Endothelial cell of umbilical vein (primary cell): Measurements from ENCODE around the gene HDAC3. TPM values are rescaled to one million over a fixed set of nuclear protein-coding genes. Genes with fewer than 3 reads are reported as not detected.

Experiments
- BruUV-seq: library from RNA; stranded (reverse); fragments of 400-500 nt; replicated peaks from 2 replicates; lab custom pipeline; 2021; lab: Mats Ljungman, UMichigan
- CTCF ChIA-PET: fragments of 300-600, 350-600 bp; sonication (Branson Sonifier 250); formaldehyde crosslinking; loops from one replicate; lab custom pipeline; 2021; ENCODE audit warnings: antibody characterized with exemption, inconsistent platforms; lab: Charles Lee
- POLR2A ChIA-PET: fragments of 300-600, 350-600 bp; sonication (Branson Sonifier 250); formaldehyde crosslinking; loops from one replicate; lab custom pipeline; 2021; ENCODE audit warnings: antibody characterized with exemption, inconsistent platforms; lab: Charles Lee
- DNase-seq: peaks from one replicate; pipeline ENCODE4 v3.0.0-alpha.2; 2011; ENCODE audit warnings: low read depth, low spot score
- FAIRE-seq: peaks from 2 replicates; lab custom pipeline; 2011; peaks lifted over from hg19 to GRCh38; lab: Jason Lieb, UNC
- H2AFZ ChIP-seq: 2 replicates; pipeline ENCODE4 v1.6.0; 2012; ENCODE audit warnings: low read depth, low read length, control low read depth, inconsistent platforms
- H3K27ac ChIP-seq: 2 replicates; pipeline ENCODE4 v1.5.1; 2011; ENCODE audit warnings: low read depth, mild to moderate bottlenecking, control low read depth, low read length, moderate library complexity; ENCODE audit not compliant: insufficient read depth
- H3K27me3 ChIP-seq, 2 experiments: 2 replicates each; pipeline versions ENCODE4 v1.6.0 to v1.6.1; 2011; ENCODE audit warnings: low read length in 2 of 2, mixed read lengths in 1 of 2; ENCODE audit not compliant: control insufficient read depth in 2 of 2, insufficient read depth in 2 of 2
- H3K36me3 ChIP-seq, 2 experiments: 2 replicates in 1 of 2; 3 replicates in 1 of 2; pipeline ENCODE4 v1.5.1; 2011; ENCODE audit warnings: low read length in 2 of 2, mild to moderate bottlenecking in 1 of 2, moderate library complexity in 1 of 2; ENCODE audit not compliant: control insufficient read depth in 2 of 2, insufficient read depth in 2 of 2; ENCODE audit errors: extremely low read depth in 1 of 2
- H3K4me1 ChIP-seq: 3 replicates; pipeline ENCODE4 v1.5.1; 2011; ENCODE audit warnings: mild to moderate bottlenecking, low read length; ENCODE audit not compliant: control insufficient read depth, insufficient read depth; ENCODE audit errors: extremely low read depth
- H3K4me2 ChIP-seq: 2 replicates; pipeline ENCODE4 v1.6.1; 2011; ENCODE audit warnings: low read length, control low read depth, mixed read lengths; ENCODE audit not compliant: insufficient read depth
- H3K4me3 ChIP-seq, 3 experiments: fragments of 200-600 bp in 1 of 3; sonication (generic), shearing (Covaris generic) in 1 of 3; replicated peaks in 1 of 3; 2 replicates each; pipeline ENCODE4 v1.5.1; 2011 to 2016; ENCODE audit warnings: control low read depth in 3 of 3, low read length in 3 of 3, mild to moderate bottlenecking in 2 of 3, inconsistent platforms in 1 of 3, low read depth in 1 of 3, moderate library complexity in 1 of 3; ENCODE audit not compliant: insufficient read depth in 1 of 3
- H3K79me2 ChIP-seq: 2 replicates; pipeline ENCODE4 v1.6.0; 2012; ENCODE audit warnings: low read length, inconsistent platforms; ENCODE audit not compliant: control insufficient read depth, insufficient read depth
- H3K9ac ChIP-seq: replicated peaks from 2 replicates; pipeline ENCODE3; 2011; ENCODE audit warnings: low read length, control low read depth; ENCODE audit not compliant: insufficient read depth; ENCODE audit errors: extremely low read depth
- H3K9me1 ChIP-seq: replicated peaks from 3 replicates; pipeline ENCODE4 v1.6.0; 2011; ENCODE audit warnings: mild to moderate bottlenecking, low read length; ENCODE audit not compliant: control insufficient read depth, insufficient read depth; ENCODE audit errors: extremely low read depth
- H3K9me3 ChIP-seq: replicated peaks from 2 replicates; pipeline ENCODE4 v1.5.1; 2012; ENCODE audit warnings: low read length, inconsistent platforms; ENCODE audit not compliant: control insufficient read depth, insufficient read depth
- H4K20me1 ChIP-seq: replicated peaks from 2 replicates; pipeline ENCODE3; 2011; ENCODE audit warnings: mild to moderate bottlenecking, low read length; ENCODE audit not compliant: control insufficient read depth, insufficient read depth; ENCODE audit errors: extremely low read depth
- CTCF ChIP-seq, 2 donors: IDR thresholded peaks; 1 replicate in 1 of 2; 2 replicates in 1 of 2; pipeline ENCODE4 v1.5.1; 2011; ENCODE audit warnings: low read length in 2 of 2, mild to moderate bottlenecking in 2 of 2, moderate library complexity in 2 of 2, control low read depth in 1 of 2, inconsistent platforms in 1 of 2, low read depth in 1 of 2; ENCODE audit not compliant: insufficient read depth in 1 of 2; ENCODE audit errors: extremely low read depth in 1 of 2
- EZH2 ChIP-seq: IDR thresholded peaks from 2 replicates; pipeline ENCODE4 v1.6.1; 2012; ENCODE audit warnings: borderline replicate concordance, low read depth, mild to moderate bottlenecking, moderate library complexity, low read length, inconsistent platforms; ENCODE audit not compliant: severe bottlenecking
- FOS ChIP-seq: IDR thresholded peaks from 2 replicates; pipeline ENCODE4 v1.6.1; 2011; ENCODE audit warnings: mild to moderate bottlenecking, low read length, moderate library complexity, borderline replicate concordance; ENCODE audit not compliant: insufficient read depth
- GATA2 ChIP-seq: IDR thresholded peaks from 2 replicates; pipeline ENCODE4 v1.7.0; 2011; ENCODE audit warnings: low read depth, mild to moderate bottlenecking, moderate library complexity, mixed read lengths, low read length; ENCODE audit not compliant: insufficient read length, insufficient read depth
- JUN ChIP-seq: IDR thresholded peaks from 2 replicates; pipeline ENCODE4 v1.6.1; 2011; ENCODE audit warnings: borderline replicate concordance, low read depth; ENCODE audit not compliant: insufficient read length, insufficient read depth
- MAX ChIP-seq: IDR thresholded peaks from 2 replicates; pipeline ENCODE4 v1.6.1; 2011; ENCODE audit not compliant: insufficient read depth, insufficient read length
- MYC ChIP-seq: IDR thresholded peaks from one replicate; pipeline ENCODE4 v1.6.1; 2011; ENCODE audit warnings: mild to moderate bottlenecking, low read depth, low read length
- POLR2A ChIP-seq: IDR thresholded peaks from 2 replicates; pipeline ENCODE4 v1.6.1; 2012; ENCODE audit warnings: low read depth, mild to moderate bottlenecking, control low read depth, low read length
- POLR2AphosphoS5 ChIP-seq: IDR thresholded peaks from 2 replicates; pipeline ENCODE4 v1.6.1; 2012; ENCODE audit warnings: low read depth, mild to moderate bottlenecking, control low read depth, low read length, moderate library complexity; ENCODE audit not compliant: insufficient read depth
- dilution Hi-C: fragments of 300-500 bp; cut with MboI; formaldehyde crosslinking; loops from one replicate; pipeline ENCODE4 v1.15.0; 2019; ENCODE audit warnings: low sequenced_read_pairs; ENCODE audit not compliant: extremely low pct_ligation_motif_present
- intact Hi-C: fragments of 100-400 bp; cut with micrococcal nuclease; formaldehyde crosslinking; loops from one replicate; pipeline ENCODE4 v1.10.0; 2022
- polyA plus RNA-seq, 4 experiments: library from polyadenylated mRNA; depleted of rRNA in 3 of 4; stranded (reverse) in 3 of 4; unstranded in 1 of 4; fragments of >200 nt; gene quantifications; 2 replicates each; pipeline versions ENCODE4 v1.2.1 to v1.2.3, GENCODE V29; 2011 to 2012; ENCODE audit warnings: missing spikeins in 1 of 4
- total RNA-seq: library from RNA; stranded (reverse); gene quantifications from 2 replicates; pipeline ENCODE4 v1.2.3, GENCODE V29; 2021

The HDAC3 gene
- total and polyA plus RNA-seq, 2 donors (not counting 3 experiments of a cell fraction or from before 2014, with no cell fraction given): 58.5 to 75.5 TPM

GRCh38 chr5:141646026-141646425 is 9.4 kb upstream of the HDAC3 start:
- H3K36me3 ChIP-seq: peaks cover 0 to 17% of the 10 kb centered on the region in 2 experiments
- POLR2A ChIA-PET: no interaction called here
- FAIRE-seq (no peak), DNase-seq (no peak)
- H3K4me1 ChIP-seq: peaks cover 7% of the 10 kb centered on the region
- H3K79me2 ChIP-seq: no peaks in the 10 kb centered on the region
- no peak overlapping the region for H3K4me2 ChIP-seq
- no peak overlapping the region for H2AFZ ChIP-seq
- CTCF ChIA-PET: interaction anchor here (0.7 to 2.1 kb wide), 3 partner anchors 9 to 54 kb away, joined by 3 to 9 read pairs (median 4); partner anchors contain the start of gene RELL2
- H3K27ac ChIP-seq: no peak overlapping the region
- H3K9ac ChIP-seq: no peak overlapping the region
- H3K4me3 ChIP-seq: no peak overlapping the region
- dilution Hi-C loops: no loop called here
- TF ChIP-seq POLR2AphosphoS5 (no peak), GATA2 (no peak), FOS (no peak), POLR2A (no peak), MAX (no peak), JUN (no peak), CTCF (IDR thresholded peaks at IDR 0.05; ENCODE audit: extremely low read depth in 1 of 2, insufficient read depth in 1 of 2, low read depth in 1 of 2, low read length in 2 of 2) (no peak), EZH2 (no peak), MYC (no peak)
- no peaks in the 10 kb centered on the region for H3K9me1 ChIP-seq
- no peaks in the 10 kb centered on the region for H3K27me3 ChIP-seq
- intact Hi-C loops: no loop called here
- H4K20me1 ChIP-seq: no peaks in the 10 kb centered on the region
- no TSS peak for BruUV-seq
- no peaks in the 10 kb centered on the region for H3K9me3 ChIP-seq
